H4 (cell line): ENCODE results near the gene AASS. TPM values are rescaled to one million over a fixed set of nuclear protein-coding genes. Genes with fewer than 3 reads are reported as not detected.

Experiments used
- DNase-seq: peaks from one replicate; pipeline ENCODE4 v3.0.0-alpha.2; 2015; ENCODE audit warnings: low spot score
- total RNA-seq: library from RNA; depleted of rRNA; stranded (reverse); fragments of >200 nt; shearing (Covaris generic); gene quantifications from 2 replicates; pipeline ENCODE4 v1.2.3, GENCODE V29; 2014

Gene AASS
- total RNA-seq, 1 experiment from 2014 or later: 18.4 TPM

DNA sequence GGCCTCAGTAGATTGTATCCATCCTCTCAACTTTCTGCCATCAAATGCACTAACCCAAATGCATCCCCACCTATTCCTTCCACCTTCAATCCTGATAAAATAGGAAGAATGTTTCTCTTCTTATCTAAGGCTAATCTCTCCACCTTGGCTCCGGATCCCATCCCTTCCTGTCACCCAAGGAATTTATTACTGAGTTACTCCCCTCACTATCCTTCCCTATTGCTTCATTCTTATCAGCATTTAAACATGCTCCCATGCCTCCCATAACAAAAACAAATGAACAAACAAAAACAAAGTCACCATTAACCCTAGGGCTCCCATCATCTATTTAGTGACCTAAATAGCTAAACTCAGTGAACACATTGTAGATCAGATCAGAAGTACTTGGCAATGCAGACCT, 25.3 kb downstream of the AASS start:
- no peak for DNase-seq

DNA sequence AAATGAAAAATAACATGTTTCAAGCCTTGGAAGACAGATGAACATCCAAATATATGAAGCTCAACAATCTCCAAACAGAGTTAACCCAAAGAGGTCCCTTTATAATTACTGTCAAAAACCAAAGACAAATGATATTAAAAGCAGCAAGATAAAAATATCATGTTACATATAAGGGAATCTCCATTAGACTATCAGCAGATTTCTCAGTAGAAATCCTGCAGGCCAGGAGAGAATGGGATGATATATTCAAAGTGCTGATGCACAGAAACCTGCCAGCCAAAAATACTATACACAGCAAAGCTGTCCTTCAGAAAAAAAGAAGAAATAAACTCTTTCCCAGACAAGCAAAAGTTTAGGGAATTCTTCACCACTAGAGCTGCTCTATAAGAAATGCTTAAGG, 41.0 kb downstream of the AASS start:
- no peak for DNase-seq

DNA sequence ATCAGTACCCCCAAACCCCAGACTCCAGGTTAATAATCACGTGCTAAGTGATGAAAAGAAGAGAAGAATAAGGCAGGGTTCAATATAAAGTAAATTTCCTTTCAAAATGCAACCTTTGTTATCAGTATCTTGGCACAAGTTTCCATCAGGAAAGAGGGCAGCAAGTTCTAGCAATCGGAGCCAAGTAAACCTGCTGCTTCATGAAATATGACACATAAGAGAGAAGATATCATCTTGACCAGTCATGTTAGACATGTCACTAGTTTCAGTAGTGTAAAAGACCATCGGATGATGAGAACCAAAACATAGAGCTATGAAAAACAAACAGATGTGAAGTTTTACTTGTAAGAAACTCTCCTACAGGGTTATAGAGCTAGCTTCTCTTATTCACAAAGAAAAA, 44.0 kb downstream of the AASS start:
- DNase-seq: no peak

DNA sequence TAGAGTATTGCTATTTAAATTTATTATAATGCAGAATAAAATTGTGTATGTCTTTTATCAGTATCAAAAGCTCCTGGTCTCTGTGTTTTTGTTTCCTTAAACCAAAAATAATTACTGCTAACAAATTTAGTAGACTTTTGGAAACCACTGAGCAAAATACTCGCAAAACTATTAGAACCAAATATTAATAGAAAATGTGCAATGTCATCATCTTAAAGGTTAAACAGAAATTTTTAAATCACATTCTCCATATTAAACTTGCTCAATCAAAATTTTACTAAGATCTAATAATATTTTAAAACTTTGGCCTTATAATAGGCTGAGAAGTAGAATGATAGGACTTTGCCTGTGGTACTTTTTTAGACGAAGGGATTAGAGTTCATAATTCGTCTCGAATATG, 48.4 kb downstream of the AASS start:
- DNase-seq: no peak

DNA sequence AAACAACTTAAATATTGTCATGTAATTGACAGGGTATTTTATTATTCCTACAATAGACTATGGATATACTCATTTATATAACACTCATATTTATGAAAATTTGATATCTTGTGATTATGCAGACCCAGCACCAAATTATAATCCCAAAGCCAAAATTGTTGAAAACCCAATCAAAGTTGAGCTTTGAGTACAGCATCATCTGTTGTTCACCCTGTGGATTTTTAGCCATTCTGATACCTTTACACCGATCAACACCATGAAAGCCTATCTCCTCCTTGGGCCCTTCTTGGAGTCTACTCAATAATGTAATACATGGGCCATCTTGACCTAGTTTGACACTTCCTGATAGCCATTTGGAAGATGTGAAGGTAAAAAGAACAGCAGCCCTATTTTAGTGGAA, 49.5 kb downstream of the AASS start:
- DNase-seq: no peak

DNA sequence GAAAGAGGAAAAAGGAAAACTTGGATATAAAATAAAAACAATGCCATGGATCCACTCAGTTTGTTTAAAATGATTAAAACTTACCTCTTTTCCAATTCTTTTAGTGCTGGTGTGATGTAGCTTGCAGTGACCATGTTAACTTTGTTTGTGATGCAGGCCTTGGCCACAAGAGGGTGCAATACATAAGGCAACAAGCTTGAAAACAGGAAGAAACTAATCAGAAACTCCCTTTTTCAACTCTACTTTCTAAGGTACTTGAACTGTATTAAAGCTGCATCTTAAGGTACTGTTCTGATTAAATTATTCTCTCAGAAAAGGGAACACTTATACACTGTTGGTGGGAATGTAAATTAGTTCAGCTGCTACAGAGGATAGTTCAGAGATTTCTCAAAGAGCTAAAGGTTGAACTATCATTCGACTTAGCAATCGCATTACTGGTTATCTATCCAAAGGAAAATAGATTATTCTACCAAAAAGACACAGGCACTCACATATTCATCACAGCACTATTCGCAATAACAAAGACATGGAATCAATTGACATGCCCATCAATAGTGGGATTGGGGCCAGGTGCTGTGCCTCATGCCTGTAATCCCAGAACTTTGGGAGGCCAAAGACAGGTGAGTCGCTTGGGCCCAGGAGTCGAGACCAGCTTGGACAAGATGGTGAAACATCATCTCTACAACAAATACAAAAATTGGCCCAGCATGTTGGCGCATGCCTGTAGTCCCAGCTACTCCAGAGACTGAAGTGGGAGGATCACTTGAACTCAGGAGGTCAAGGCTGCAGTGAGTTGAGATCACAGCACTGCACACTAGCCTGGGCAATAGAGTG, 50.9 kb downstream of the AASS start:
- peak; percentile 71 for DNase-seq

DNA sequence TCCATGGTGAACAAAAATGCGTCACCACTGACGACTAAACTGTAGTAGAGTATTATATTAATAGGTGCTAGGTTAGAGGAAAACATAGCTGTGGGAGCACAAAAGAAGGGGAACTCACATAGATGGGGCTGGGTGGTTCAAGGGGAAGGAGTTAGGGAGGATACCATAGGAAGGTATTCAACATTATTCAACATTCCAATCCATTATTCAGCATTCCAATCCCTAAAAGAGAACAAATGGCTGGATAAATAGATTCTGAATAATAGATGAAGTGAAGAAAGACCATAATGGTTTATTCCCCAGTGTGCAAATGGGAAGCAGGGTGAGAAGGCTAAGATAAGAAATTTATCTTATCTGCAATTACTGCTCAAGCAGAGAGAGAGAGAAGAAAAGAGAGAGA, 61.4 kb downstream of the AASS start:
- DNase-seq: no peak

DNA sequence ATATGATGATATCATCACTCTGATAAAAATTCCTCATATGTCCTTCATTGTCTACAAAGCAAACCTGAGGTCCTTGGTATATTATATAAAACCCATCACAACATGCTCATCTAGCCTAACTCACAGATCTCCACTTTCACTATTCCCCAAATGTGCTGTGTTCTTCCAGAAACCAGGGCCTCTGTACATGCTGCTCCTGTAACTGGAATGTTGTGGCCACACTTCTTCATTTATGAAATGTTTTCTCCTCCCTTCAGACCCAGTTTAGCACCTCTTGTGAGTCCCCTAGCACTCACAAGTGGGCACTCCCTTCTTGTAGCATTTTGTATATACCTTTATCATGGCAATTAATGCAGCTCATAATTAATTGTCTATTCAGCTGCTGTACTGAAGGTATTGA, 61.9 kb downstream of the AASS start:
- DNase-seq: no peak

DNA sequence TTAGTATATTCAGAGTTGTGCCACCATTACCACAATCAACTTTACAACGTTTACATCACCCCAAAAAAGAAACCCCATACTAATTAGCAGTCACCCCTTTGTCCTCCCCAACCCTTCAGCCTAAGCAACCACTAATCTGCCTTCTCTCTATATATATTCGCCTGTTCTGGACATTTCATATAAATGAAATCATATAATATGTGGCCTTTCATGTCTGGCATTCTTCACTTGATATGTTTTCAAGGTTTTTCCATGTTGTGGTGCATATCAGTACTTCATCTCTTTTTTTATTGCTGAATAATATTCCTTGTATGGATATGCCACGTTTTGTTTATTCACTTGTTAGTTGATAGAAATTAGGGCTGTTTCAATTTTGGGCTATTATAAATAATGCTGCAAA, 70.4 kb downstream of the AASS start:
- no peak for DNase-seq

DNA sequence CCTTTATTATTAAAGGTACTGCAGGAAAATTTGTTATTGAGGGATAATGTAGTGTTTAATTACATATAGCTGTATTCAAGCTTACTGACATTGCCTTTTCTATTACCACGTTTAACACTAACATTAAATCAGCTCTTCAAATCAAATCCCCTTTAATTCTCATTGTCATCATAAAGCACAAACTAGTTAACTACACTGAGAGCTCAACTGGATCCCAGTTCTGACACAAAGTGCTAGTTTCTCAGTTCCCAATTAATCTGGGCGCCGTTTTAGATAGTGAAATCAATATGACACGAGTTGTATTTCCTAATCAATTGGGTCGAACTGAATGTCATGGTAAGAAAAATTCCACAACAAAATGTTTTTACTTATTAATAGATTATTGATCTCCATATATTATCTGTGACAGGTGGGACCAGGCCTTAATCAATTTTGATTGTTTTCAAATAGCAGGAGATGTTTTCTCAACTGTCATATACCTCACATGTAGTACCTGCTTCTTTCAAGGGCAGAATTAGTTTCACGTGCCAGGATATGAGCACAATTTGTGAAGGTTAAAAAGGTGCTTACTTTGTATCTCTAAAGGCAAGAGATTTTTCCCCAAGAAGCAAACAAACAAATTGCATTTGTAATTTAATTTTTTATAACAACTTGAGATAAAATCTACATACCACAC, 71.0 kb downstream of the AASS start:
- no peak for DNase-seq

DNA sequence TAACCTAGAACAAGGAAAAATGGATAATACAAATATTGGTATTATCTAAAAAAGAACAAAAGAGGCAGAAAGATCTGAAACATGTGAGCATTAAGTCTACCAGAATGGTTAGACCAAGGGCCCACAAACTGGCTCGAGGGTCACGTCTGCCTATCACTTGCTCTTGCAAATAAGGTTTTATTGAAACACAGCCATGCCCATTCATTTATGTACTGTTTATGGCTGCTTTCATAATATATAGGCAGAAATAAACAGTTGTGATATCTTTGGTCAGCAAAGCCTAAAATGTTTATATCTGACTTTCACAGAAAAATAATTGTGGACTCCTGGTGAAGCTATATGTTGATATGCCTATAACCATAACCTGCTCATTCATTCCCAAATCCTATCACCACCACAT, 71.8 kb downstream of the AASS start:
- no peak for DNase-seq

DNA sequence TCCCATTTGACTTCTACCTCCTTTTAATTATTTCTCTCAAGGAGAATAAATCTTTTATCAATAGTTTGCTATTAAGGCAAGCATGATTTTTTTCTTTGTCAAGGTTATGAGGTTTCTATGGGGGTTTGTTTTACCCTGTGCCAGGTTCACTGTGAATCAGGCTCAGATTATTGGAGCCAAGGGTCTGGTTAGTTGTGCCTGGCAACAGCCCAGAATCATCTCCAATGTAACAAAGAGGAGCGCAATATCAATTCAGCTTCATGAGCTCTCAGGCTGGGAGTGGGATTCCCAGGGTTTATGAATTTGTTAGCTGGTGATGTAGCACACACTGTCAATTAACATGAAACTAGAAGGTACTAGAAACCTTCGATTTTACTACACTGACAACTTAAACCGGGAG, 73.2 kb downstream of the AASS start:
- DNase-seq: no peak

DNA sequence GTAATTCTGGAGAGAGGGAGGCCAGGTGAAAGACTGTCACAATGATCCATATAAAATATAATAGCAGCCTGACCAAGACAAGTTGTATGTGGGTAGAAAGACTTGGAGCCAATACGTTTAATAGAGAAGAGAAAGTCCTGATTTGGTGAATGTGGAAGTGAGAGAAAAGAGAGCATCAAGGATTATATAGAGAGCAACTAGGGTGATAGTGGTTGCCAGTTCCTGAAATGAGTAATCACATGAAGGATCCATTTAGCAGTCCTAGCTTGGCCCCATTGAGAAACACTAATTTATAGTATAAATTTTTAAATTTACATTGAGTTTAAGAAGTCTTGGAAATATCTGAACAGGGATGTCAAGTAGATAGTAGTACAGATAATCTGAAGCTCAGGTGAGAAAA, 74.0 kb downstream of the AASS start:
- DNase-seq: no peak

DNA sequence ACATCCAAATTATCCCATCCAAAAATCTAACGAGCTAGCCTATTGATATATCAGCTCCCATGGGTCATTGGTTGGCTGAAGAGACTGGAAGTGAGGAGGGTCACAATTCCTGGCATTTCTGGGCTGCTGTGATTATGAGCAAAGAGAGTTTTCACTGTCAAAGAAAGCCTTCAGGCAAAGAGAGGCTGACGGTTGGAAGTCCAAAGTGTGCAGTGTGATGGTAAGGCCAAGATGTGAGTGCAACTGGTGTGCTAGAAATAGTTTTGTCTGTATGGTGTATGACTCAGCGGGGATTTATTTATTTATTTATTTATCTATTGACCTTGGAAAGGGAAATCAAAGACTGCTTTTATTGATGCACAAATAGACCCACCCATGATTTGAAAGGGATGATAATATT, 75.0 kb downstream of the AASS start:
- DNase-seq: no peak

DNA sequence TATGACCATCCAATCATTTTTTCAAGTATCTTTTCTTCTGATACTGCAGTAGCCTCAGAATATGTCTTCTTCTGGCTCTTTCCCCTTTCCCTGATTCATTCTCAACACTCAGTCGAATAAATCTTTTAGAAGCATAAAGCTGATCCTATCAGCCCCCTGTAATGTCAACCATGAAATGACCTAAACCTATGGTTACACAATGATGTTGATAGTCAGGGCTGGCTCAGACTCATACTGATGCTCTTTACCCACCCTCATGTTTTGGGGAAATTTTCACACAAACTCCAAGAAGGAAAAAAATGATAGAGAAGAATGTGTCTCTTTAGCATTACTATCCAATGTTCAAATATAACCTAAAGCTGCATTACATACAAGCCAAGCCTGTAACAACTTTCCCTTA, 76.0 kb downstream of the AASS start:
- no peak for DNase-seq

DNA sequence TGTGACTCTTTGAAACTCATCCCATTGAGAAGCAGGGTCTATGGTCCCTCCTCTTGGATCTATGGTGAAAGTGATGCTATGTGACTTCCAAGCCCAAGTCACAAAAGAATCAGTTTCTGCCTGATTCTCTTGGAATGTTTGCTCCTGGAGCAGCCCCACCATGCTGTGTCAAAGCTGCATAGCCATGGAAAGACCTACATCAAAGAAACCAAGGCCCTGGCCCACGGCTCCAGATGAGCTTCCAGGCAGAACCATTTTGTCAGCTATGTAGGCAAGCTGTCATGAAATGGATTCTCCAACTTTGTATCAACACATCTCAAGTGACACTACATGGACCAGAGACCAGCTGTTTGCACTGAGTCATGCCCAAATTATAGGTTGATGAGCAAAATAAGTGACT, 77.0 kb downstream of the AASS start:
- DNase-seq: no peak

DNA sequence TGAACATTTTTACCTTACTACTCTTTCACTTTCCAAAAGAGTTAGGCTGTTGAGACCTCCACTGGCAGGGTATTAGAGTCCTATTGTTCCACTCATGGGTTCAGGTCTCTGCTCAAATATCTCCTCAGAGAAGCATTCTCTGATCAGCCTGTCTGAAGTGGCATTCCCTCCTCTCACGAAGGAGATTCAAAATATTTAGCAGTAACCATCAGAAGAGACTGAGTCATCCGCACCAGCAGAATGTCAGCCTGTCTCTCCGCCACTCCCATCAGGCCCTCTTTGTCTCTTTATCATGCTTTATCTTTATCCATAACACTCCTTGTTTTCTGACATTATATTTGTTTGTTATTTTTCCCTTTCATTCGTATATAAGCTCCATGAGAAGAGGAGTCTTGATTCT, 79.1 kb downstream of the AASS start:
- no peak for DNase-seq

DNA sequence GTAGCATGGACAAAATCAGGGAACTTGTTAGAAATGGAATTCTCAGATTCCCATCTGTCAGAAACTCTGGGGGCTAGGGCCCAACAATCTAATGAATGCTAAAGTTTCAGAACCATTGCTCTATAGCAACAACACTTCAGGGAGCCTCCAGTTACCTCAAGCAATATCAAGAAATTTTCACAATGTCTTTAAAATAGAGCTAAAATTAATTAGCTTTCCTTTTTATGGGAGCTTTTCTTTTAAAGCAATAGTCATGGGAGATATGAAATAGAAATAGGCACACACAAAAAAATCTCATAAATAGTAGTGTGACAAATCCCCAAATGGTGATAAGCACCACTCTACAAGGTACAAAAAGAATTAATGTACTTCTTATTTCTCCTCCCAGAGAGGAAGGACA, 80.9 kb downstream of the AASS start:
- DNase-seq: no peak

DNA sequence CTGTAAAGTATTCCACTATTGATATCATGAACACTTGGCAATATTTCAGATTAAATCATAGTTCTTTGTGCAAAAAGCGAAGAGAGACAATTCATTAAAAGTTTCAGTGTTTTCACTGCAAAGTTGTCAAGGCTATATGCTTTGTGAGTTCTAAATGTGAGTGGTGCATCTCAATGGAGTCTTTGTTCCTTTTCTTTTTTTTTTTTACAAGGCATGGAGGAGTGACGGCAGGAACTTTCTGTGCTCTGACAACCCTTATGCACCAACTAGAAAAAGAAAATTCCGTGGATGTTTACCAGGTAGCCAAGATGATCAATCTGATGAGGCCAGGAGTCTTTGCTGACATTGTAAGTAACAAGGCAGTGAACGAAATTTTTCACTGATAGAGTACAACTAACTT, 84.5 kb downstream of the AASS start:
- no peak for DNase-seq

DNA sequence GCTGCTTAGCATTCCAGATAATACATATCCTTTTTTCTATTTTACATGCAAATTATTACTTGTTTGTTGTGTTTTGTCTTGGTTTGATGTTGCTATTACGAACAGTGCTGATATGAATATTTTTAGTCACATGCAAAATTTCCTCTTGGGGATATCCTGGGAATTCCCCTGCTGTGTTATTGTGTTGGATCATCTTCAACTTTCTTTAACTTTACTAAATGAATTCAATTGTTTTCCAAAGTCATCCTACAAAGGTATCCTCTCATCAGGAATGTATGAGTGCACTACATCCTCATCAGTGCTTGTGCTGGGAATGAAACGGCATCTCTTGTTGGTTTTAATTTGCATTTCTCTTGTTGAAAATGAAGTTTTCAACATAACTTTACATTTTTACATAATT, 87.1 kb downstream of the AASS start:
- no peak for DNase-seq

DNA sequence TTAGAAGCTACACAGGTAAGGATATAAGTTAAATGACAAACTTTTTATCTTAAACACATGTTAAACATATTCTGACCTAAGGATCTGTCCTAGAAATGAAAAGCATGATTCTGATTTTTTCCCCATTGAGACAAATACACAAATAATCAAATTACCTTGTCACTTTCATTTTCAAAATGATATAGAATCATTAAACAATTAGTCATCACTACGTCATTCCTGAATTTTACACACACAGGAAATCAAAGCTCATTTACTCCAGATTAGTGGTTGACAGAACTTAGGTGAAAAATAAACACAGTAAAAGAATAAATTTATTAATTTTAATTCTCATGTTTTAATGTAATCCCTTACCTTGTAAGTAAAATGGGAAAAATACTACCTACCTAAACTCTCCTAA, 89.0 kb downstream of the AASS start:
- no peak for DNase-seq

DNA sequence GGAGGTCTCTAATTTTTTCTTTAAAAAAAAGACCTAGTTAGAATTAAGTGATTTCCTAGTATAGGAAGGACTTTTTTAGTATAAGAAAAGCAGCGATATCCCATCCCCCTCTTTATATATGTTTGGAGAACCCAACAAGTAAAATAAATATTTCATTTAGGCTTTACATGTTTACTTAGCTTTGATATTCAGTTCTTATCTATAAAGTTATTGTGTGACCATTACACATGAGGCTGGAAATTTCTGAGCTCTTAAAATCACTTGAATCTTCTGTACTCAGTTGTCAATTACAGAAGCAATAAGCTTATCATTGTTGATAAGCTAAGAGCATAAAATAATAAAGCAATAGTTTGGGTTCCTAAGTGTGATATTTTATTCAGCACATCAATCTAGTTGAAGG, 89.7 kb downstream of the AASS start:
- DNase-seq: no peak

DNA sequence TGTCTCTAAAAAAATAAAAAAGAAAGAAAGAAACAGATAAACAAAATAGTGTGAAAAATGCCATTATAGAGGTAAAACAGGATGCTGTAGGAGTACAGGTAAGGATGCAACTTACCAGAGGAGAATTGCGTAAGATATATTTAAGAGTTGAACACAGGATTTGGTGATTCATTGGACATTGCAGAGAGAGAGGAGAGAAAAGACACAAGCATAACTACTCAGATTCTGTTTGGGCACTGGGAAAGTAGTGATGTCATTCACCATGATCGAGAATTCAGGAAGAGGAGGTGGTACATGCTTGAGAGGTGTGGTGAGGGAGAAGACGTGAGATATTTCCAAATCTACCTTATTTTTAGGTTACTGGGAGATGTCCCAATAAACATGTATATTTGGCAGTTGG, 97.6 kb downstream of the AASS start:
- no peak for DNase-seq

DNA sequence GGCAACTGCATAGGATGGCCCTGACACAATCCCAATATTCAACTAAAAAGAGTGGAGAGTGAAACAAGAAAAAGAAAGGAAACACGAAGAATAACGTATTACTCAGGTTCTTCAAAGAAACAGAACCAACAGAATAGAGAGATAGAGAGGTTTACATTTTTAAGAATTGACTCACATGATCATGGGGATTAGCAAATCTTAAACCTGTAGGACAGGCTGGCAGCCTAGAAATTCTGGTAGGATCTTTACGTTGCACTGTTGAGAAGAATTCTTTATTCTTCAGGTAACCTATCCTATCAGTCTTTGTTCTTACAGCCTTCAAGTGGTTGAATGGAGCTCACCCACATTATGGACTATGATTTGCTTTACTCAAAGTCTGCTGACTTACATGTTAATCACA, 103.9 kb downstream of the AASS start:
- DNase-seq: no peak
